Hematopoietic multipotent progenitor cell treated with erythropoietin and hydrocortisone succinate and interleukin-3 and kit ligand, for 15 days (in vitro differentiated cells): ENCODE data around the gene RAB36.

Source experiments
- DNase-seq: peaks from one replicate; pipeline ENCODE4 v3.0.0-alpha.2; 2015; ENCODE audit warnings: low spot score

RAB36 gene

DNA sequence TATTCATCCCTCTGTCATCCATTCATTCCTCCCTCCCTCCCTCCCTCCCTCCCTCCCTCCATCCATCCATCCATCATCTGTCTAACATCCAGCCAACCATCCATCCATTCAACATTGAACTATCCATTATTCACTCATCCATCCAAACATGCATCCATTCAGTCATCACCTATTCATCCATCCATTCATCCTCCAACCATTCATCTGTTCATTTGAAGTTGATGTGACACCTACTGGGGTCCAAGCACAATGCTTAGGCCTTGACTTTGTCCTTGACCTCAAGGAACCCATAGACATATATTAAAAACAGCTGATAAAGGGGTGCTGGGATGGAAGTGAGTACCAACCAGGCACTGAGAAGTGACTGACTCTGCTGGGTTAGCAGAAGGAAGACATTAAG is 61.6 kb downstream of the RAB36 start:
- no peak for DNase-seq

- DNase-seq = no peak
These were observed 62.6 kb downstream of the RAB36 start for GRCh38 chr22:23207729-23208393.

DNA sequence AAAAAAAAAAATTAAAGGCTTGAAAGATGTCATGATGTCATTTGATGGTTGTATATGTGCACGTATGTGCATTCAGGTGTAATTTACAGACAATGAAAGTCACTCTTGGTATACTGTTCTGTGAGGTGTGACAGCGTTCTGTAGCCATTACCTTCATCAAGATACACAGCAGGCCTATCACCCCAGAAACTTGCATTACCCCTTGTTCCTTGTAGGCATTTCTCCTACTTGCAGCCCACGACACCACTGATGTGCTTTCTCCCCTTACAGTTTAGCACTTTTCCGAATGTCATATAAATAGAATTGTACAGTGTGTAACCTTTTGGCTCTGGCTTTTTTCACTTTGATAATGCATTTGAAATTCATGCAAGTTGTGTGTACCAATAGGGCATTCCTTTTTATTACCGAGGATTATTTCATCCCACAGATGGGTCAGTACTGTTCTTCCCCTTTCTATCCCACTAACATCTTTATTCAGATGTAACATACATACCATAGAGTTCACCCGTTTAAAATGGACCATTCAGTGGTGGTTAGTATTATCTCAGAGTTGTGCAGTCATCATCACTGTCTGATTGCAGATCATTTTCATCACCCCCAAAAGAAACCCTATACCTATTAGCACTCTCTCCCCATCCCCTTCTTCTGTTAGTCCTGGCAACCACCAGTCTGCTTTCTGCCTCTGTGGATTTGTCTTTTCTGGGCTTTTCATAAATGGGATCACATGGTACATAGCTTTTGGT is 65.3 kb downstream of the RAB36 start:
- DNase-seq = no peak

DNA sequence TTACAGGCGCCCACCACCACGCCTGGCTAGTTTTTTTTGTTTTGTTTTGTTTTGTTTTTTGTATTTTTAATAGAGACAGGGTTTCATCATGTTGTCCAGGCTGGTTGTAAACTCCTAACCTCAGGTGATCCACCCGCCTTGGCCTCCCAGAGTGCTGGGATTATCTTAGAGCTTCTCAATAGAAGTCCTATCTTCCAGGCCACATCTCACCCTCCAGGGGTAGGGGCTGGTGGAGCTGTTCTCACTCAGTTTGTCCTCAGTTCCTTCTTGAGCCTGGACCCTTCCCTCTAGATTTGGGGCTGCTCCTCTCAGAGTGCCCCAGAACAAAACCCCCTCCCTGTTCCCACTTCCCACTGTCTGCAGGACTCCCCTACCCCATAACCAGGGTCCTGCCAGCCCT is 66.3 kb downstream of the RAB36 start:
- DNase-seq = no peak

- no peak for DNase-seq
These were observed 67.1 kb downstream of the RAB36 start for GRCh38 chr22:23212061-23213021.

DNA sequence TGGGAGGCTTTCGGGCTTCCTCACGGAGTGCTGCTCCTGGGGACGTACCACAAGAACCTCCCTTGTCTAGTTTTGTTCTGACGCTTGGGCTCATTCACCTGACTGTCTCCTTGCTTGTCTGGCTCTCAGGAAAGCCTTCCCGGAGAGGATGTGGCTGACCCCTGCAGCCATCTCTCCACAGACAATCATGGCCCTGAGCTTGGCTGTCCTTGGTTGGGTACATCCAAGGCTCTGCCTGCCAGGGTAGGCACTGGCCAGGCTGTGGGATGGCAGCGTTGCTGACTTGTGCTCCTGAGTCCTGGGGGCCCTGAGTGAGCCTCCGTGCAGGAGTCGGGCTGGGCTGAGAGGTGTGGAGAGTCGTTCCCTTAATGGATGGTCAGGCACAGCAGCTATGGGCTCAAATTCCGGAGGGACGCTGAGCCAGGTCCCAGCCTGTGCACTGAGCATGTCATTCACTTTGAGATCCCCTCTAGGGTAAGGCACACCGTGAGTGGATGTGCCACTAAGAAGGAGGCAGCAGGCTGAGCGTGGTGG is 67.8 kb downstream of the RAB36 start:
- DNase-seq = no peak

DNA sequence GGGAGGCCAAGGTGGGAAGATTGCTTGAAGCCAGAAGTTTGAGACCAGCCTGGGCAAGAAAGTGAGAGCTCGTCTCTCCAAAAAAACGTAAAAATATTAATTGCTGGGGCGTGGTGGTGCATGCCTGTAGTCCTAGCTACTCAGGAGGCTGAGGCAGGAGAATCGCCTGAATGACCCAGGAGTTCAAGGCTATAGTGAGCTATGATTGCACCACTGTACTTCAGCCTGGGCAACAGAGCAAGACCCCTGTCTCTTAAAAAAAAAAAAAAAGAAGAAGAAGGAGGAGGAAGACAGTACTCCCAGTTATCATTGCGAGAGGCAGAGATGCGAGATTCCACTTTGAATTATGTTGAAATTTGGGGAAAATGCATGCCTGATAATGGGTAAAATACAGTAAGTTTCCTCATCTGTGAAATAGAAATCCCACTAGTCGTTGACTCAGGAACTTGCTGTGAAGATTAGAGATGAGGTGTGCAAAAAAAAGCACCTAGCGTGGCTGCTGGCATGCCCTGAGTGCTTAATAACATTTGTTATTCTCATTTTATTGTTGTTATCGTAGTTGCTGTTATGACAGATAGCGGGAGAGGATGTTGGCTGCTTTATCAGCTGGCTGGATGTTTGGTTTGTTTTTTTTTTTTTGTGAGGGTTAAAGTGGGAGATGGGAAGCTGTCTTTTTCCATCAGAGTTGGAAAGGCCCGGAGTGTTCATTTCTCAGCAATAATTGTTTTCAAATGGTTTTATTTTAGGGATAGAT is 68.5 kb downstream of the RAB36 start:
- no peak for DNase-seq
